Measurements from ENCODE around the gene BRSK2.

- no peak for TF ChIP-seq CTCF (IDR thresholded peaks at IDR 0.05; ENCODE audit: insufficient read depth, low read depth, low read length)
- TF ChIP-seq EZH2 (IDR thresholded peaks at IDR 0.05; ENCODE audit: insufficient read depth, low read length), result no peak
Observed at GRCh38 chr11:1452744-1453143, 63.0 kb downstream of the BRSK2 start.
